GM18909 (cell line): ENCODE results near the gene IL6.
"Not testable (repeated sequence)": the region's sequence is repeated elsewhere in the genome, so short reads cannot be mapped to it uniquely, and the experiment has no call there.

ENCODE experiments used
- ATAC-seq: cut with Tn5 transposase; IDR thresholded peaks from one replicate; pipeline ENCODE4 v1.9.1; 2021; ENCODE audit warnings: mild to moderate bottlenecking; ENCODE audit not compliant: unreplicated experiment, poor library complexity

Gene IL6

GRCh38 chr7:22772885-22773284 is 45.9 kb downstream of the IL6 start:
- ATAC-seq = no peak

GRCh38 chr7:22776964-22777363 is 50.0 kb downstream of the IL6 start:
- no peak for ATAC-seq

GRCh38 chr7:22779730-22780323 is 52.8 kb downstream of the IL6 start:
- not testable (repeated sequence) for ATAC-seq

DNA sequence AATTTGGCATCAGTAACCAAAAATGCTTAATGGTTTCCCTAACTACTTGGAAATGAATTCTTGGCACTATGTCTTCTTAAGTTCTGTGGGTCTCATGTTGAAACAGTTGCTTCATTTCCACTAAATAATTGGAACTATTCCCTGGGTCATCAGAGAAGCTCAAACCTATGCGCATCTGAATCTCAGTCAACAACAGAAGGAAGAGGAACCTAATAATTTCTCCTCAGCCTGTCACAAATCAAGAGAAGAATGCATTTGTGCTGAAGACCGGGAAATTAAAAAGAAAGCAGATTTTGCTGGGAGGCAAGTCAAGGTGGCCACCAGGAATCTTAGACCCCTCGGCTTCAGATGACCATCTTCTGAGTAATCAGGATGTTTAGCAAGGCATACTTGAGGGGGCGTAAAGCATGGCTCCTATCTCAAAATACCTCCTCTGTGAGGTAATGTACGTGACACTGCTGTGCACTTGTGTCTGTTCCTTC is 54.3 kb downstream of the IL6 start:
- no peak for ATAC-seq
